ENCODE data around the gene EEF1AKMT2.
A peak's percentile ranks its signal among the peaks of the same experiment; 100 is the strongest.
"Not testable (repeated sequence)": the region's sequence is repeated elsewhere in the genome, so short reads cannot be mapped to it uniquely, and the experiment has no call there.

The EEF1AKMT2 gene

DNA sequence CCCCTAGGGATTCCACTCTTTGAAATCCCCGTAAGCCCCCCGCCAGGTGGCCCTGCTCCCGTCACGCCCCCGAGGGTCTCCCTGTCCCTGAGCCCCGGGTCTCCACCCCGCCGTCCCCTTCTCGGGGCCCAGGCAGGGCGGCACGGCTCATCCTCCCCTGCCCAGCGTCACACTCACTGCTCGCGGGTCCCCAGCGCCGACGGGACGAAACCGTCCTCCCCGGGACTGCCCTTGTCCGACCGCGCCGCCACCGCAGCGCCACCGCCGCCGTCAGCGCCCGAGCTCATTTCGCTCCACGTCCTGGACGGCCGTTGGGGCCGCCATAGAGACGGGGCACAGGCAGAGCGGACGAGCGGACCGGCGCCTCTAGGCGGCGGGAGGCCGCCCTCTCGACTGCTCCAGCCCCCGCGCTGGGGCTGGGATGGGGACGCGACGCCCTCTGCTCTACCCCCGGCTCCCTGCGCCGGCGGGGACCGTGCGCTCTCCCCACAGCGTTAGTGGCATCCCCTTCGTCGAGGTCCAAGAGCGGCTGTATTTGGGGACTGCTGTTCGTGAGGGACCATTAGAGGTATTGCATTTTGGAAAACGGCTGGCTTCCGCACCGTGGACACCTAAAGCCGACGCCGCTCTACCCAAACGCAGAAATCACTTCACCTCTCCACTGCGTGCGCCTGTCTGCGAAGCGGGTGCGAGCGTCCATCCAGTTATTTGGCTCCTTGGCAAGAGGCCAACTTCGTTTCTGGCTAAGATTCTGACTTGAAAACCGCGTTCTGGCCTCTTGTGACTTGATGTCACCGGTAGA lies at the start of gene EEF1AKMT2:
Gene EEF1AKMT2 (minus strand): TSS at position 341 of the 802 bp plus-strand sequence. CDS start 54 bp downstream, at position 287.
- DNase-seq (ENCODE audit: low spot score) = peak; percentile 72

DNA sequence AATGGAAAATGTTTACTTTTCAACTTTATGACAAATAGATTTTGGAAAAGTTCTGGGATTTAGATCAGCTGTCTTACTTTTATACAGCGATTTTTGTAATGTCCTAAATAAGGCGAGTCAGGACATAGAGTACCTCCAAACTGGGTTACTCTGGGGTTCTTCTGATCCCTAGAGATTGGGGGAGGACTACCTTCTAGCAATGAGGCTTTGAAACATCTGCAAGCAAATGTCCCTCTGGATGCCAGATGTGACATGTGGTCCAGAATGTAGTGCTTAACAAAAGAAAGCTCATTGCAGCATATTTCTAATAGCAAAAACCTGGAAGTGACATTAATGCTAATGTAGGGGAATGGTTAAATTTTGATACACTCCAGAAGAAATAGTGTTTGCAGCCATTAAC lies 46.0 kb upstream of the EEF1AKMT2 start:
- DNase-seq (ENCODE audit: low spot score) = no peak

DNA sequence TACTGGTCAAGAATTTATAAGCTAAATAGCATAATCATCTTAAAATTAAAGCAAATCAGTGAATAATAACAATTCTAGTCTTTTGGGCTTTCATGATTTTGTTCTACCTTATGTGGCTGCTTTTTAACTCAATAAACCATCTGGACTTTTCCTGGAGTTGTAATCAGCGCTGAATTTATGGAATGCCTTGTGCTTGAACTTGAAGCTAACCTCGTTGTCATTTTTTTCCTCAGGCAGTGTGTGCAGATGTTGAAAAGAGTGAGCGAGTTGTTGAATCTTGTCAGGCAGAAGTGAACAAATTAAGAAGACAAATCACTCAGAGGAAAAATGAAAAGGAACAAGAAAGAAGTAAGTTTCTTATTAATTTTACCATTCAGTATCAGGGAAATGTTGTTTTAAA lies 39.4 kb upstream of the EEF1AKMT2 start:
- no peak for DNase-seq (ENCODE audit: low spot score)

DNA sequence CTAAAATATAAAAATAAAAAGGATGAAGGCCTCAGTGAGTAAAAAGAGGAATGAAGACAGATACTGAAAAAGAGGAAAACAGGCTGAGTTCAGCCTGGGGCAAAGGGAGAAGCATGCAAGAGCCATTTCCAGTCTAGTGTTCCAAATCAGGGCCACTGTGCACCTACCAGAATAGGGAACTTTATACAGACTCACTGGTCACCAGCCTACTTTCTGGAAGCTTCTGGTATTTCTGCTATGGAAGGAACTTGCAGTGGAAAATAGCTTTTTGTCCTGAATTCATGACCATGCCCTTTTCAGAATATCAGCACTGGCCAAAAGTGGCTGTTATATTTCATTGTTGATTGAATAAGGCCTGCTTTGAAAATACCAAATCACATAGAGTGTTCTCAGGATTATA lies 38.8 kb upstream of the EEF1AKMT2 start:
- DNase-seq (ENCODE audit: low spot score) = no peak

DNA sequence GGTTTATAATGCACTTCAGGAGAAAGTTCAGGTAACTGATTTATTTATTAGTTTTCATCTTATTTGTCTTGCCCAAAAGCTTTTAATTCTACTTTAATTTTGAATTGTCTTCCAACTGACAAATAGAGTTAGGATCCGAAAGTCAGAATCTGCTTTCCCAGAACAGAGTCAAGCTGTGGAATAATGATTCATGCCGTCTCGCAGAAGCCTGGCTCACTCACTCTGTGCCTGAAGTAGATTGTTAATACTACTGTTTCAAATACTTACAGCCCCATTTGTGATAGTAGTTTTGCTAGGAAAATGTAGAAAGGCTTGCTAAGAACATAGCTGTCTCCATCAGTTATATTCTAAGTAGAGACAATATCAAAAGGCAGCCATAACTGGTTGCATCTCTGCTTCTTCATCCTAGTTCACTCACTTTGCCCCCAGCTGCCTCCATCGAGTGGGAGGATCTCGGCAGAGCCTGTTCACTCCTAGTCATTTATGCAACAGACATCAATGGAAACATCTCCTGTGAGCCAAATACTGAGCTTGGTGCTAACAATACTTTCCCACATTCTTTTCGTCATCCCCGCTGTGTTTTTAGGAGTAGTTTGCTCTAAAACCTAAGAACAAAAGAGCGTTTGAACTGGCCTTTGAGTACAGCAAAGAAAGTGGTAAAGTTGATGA lies 37.9 kb upstream of the EEF1AKMT2 start:
- DNase-seq (ENCODE audit: low spot score) = no peak

DNA sequence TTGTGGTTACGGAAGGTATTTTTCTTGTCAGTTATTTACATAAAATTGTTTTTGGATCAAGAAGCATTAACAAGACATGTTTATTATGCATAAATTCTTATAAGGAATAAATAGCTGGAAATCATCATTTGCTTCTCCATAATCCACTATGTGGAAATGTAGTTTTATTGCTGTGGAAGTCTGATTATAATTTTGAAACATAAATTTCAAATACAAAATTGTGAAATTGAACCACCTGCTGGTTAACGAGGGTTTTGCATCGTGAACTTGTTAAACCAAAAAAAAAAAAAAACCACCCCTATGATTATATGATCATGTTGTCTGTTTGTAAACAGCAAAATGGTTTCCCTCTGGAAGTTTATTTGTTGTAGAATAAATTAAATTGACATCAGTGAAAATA lies 35.8 kb upstream of the EEF1AKMT2 start:
- no peak for DNase-seq (ENCODE audit: low spot score)

DNA sequence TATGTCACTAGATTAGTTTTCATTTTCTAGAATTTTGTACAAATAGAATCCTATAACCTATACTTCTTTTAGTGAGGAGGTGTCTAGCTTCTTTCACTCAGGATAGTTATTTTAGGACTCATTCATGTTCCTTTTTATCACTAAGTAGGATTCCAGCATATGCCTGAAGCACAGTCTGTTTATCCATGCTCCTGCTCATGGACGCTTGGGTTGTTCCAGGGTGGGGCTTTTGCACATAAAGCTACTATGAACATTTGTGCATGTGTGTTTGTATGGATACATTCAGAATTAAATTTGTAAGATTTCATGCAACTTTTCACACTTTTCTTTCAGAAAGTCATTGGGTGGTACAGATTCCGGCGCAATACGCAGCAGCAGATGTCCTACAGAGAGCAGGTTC lies 34.6 kb upstream of the EEF1AKMT2 start:
- no peak for DNase-seq (ENCODE audit: low spot score)

DNA sequence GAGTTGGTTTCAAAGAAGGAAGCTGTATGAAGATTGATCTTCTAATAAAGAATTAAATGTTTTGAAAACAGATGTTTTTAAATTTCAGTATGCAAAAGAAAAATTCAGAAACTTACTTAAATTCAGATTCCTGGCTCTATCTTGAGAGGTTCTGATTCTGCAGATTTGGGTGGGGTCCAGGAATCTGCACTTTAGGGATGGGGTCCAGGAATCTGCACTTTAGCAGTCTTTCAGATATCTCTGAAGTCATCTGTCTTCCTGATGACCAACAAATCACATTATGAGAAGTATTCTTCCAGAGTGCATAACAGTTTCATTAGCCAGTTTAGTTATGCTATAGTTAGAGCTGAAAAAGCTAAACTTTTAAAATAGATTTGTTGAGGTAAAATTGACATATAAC lies 34.0 kb upstream of the EEF1AKMT2 start:
- no peak for DNase-seq (ENCODE audit: low spot score)

DNA sequence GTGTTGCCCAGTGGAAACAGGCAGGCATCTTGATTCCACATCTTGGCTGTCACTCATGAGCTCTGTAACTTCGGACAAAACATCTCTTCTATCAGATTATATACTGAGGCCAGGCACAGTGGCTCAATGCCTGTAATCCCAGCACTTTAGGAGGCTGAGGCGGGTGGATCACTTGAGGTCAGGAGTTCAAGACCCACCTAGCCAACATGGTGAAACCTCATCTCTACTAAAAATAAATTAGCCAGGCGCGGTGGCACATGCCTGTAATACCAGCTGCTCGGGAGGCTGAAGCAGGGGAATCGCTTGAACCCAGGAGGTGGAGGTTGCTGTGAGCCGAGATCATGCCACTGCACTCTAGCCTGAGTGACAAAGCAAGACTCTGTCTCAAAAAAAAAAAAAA lies 33.2 kb upstream of the EEF1AKMT2 start:
- DNase-seq (ENCODE audit: low spot score) = not testable (repeated sequence)

DNA sequence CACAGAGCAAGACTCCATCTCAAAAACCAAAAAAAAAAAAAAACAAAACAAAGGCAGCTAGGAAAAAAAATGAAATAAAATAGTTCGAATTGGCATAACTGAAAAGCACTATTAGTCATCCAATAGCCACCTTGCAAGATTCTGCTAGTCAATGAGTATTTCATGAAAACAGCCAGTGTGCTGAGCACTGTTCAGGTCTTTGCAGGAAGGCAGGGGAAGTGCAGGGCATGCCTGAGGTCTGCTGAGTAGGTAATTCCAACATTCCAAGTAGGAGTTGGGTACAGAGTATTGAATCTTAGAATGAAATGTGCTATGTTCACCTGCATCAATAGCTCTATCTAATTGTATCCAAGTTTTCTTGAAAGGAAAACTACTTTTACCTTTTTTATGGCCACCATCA lies 32.8 kb upstream of the EEF1AKMT2 start:
- no peak for DNase-seq (ENCODE audit: low spot score)

DNA sequence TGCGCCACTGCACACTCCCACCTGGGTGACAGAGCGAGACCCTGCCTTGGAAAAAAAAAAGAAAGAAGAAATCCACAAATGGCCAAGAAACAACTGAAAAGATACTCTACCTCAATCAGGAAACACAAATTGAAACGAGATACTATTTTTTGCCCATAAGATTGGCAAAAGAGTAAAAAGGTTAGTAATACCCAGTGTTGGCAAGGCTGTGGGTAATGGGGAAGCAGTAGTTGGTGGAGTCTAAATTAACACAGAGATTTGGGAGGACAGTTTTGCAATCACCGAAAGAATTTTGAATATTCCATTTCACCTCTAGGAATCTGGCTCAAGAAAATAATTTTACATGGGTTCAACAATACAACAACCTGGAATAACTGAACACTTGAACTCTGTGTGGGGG lies 29.8 kb upstream of the EEF1AKMT2 start:
- DNase-seq (ENCODE audit: low spot score) = no peak

DNA sequence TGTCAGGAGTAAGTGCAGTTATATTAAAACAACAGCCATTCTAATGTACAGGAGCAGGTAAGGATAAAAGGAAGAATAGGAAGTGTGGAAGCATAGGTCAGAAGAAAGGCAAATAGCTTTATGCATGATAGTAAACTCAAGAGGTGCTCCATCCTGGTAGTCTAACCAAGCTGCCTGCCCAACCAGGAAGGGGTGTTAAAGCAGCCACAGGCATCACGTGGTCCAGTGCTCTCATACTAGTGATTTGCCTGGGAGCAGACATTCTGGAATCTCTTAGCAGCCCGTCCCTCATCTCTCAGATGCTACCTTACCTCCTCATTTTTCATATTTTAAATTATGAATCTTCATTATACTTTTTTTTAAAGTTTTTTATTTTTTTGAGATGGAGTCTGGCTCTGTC lies 28.4 kb upstream of the EEF1AKMT2 start:
- no peak for DNase-seq (ENCODE audit: low spot score)

DNA sequence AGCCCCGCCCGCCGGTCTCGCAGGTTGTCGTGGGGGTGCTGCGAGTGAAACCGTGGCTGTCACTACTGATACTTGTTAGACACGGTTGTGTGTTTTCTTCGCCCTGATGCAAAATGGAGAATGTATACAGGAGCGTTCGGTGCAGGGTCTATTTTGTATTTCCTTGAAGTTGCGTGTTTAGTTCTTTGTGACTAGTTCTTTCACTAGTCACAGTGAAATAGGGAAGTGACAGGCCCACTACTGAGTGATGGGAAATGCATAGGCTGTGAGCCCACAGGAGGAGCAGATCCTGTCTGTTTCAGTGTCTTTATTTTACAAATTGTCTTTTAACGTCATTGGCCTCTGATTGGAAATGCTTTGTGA lies 10.6 kb upstream of the EEF1AKMT2 start:
- no peak for DNase-seq (ENCODE audit: low spot score)

DNA sequence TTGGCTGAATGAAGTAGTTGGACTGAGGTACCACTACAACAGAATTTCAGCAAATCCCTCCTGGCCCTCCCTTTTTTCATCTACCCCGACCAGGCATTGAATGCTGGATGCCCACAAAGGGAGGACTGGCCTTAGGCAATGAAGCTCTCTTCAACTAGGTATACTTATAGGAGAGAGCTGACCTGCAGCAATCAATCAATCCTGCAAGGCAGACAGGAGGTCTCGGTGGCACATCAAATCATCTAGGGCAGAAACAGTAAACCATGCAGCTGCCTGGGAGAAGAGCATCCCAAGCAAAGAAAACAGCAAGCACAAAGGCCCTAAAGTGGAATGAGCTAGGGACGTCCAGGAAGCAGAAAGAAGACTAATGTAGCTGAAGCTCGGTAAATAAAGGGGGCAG lies 7.5 kb upstream of the EEF1AKMT2 start:
- no peak for DNase-seq (ENCODE audit: low spot score)

DNA sequence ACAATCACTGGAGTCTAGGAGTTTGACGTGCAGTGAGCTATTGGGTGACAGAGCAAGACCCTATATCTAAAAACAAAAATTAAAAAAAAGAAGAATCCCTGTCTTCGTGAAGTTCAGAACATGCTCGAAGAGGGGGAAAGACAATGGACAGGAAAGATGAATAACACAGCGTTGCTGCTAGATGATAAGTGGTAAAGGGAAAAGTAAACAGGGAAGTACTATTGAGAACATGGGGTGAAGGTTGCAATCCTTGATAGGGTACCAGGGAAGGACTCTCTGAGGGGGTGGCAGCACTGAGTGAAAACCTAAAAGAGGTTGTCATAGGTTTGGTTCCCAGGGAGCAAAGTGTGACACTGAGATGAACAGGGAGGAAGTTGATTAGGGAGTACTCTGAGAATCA lies 7.1 kb upstream of the EEF1AKMT2 start:
- no peak for DNase-seq (ENCODE audit: low spot score)

DNA sequence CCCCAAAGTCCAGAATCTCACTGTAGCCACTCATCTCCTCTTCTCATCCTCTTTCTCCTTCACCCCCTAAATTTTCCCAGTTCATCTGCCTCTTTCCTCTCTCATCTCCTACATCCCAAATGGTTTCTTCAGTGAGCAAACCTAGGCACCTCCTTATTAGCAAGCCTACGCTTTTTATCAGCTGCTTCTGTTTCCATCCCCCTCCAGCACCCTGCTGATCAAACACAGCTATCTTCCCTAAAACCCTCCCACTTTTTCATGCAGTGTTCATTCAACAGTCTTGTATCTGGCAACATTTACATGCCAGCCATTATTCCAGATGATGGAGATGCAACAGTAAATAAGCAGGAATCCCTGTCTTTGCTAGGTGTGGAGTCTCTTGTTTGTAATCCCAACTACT lies 6.7 kb upstream of the EEF1AKMT2 start:
- no peak for DNase-seq (ENCODE audit: low spot score)

DNA sequence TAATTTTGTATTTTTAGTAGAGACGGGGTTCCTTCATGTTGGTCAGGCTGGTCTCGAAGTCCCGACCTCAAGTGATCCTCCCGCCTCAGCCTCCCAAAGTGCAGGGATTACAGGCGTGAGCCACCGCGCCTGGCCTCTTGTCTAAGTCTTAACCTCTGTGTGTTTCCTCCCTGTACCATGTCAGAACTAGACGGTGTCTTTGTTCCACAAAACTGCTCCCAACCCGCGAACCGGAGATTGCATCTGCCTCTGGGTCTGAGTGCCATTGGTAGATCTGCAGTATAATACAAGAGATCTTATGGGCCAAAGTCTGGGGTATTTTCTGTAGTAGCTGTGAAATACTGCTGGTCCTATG lies 1.3 kb upstream of the EEF1AKMT2 start:
- no peak for DNase-seq (ENCODE audit: low spot score)

DNA sequence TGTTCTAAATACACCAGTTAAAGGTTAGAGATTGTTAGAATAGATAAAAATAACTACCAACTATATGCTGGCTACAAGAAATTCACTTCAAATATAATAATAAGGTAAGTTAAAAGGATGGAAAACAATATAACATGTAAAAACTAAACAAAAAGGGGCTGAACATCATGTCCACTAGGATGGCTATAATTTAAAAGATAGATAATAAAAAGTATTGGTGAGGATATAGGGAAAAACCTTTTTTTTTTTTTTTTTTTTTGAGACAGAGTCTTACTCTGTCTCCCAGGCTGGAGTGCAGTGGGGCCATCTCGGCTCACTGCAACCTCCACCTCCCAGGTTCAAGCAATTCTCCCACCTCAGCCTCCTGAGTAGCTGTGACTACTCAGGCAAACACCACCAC lies 8.8 kb downstream of the EEF1AKMT2 start:
- DNase-seq (ENCODE audit: low spot score) = not testable (repeated sequence)

DNA sequence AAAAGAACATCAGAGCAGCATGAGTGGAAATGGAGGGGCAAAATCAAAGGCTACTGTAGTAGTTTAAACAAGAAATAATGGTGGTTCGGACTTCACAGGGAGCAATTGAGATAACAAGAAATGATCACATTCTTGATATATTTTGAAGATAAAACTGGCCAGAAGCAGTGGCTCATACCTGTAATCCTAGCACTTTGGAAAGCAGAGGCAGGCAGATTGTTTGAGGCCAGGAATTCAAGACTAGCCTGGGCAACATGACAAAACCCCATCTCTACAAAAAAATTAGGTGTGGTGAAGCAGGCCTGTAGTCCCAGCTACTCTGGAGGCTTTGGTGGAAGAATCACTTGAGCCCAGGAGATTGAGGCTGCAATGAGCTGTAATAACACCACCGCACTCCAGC lies 22.9 kb downstream of the EEF1AKMT2 start:
- DNase-seq (ENCODE audit: low spot score) = no peak

DNA sequence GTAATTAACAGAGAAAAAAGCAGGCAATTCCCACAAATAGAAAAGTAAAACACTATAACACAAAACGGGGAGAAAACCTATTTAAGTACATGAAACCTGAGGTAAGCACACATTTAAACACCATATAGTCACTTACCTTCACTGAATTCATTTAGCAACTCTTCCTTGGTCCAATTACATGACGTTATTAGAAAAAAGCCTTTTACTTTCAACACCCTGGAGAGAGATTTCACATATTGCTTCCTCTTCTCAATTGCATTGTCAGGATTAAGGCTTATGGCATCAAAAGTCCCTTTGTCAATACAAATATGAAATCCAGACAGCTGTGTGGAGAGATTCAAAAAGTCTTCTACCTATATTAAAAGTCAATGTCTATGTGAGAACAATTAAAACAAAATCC lies 26.4 kb downstream of the EEF1AKMT2 start:
- DNase-seq (ENCODE audit: low spot score) = no peak

DNA sequence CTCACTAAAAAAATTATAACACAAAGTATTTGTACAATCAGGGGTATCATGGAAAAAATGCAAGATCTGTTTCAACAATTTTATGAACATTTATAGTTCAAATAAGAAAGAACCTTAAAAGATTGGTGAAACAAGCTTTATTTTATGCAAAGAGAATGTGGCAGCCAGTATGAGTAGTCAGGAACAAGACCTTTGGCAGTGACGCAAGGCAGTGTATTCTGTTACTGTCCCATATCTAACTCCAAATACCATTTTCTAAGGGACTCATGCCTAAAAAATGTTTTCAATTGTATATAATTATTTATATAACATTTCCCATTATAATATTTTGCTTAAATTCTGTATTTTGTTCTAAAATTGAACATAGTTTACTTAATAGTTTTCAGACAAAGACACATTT lies 28.4 kb downstream of the EEF1AKMT2 start:
- no peak for DNase-seq (ENCODE audit: low spot score)

DNA sequence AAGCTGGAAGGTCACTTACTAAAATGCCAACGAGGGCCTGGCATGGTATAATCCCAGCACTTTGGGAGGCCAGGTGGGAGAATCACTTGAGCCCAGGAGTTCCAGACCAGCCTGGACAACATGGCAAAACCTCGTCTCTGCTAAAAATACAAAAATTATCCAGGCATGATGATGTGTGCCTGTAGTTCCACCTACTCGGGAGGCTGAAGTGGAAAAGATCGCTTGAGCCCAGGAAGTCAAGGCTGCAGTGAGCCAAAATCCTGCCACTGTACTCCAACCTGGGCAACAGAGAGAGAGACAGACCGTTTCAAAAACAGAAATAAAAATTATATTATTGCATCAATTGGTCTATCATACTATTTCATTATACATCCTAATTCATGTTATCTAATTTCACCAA lies 29.4 kb downstream of the EEF1AKMT2 start:
- no peak for DNase-seq (ENCODE audit: low spot score)

DNA sequence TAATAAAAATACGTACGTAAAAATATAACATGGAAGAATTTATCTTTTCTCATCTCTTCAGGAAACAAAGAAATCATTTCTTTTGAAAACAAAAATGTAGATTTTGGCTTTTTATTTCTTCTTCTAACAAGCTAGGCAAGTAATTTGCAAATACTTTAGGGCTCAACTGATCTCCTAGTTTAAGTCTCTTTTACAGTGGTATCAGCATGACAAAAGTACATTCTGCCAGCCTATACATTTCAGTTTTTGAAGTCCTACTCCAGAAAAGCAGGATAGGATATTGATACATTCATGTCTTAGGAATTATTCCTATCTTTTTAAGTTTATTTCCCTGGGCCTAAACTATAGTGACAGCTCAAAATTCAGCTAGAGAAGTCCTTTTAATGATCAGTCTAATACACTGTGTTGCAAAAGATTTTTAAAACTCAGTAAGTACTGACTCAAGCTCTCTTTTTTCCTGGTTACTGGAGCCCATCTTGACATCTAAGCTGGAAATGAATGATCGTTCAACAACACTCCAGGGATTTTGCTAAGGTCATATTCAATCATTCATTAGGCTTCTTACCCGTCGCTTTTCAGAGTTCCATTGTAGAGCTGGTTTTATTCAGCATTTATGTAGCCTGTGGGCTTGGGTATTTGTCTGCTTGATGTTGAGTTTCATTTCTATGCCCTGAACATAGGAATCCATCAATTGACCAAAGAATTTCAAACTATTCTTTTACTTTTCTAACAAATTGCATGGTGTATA lies 35.4 kb downstream of the EEF1AKMT2 start:
- DNase-seq (ENCODE audit: low spot score) = no peak

All from kidney capillary endothelial cell (primary cell).